ENCODE data around the gene TNFSF10. TPM values are rescaled to one million over a fixed set of nuclear protein-coding genes. Genes with fewer than 3 reads are reported as not detected.

Gene TNFSF10
- total and polyA plus RNA-seq, 9 of the 15 experiments (the other 6 are each of a cell fraction or from before 2014, with no cell fraction given): 0.07 to 1.3 (median 0.27) TPM; not detected in 1

DNA sequence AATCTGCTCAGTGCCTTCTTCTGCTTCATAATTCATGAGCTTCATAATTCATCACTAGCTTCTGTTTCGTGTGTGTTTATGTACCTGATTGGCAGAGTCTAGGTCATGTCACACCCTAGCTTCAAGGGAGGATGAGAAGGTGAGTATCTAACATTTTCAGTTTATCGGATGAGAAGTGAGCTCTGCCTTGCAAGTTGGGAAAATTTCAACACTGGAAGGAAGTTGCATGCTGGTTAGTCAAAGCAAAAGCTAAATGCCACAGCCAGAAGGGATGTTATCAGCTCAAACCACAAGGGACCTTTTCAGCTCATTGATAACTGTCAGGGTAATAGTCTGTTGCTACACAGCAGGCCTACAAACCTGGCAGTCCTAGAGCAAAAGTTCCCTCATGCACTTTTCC lies 7.3 kb upstream of the TNFSF10 start:
- H3K4me2 ChIP-seq (ENCODE audit: insufficient read depth, low read length): no peak overlapping the region
- H3K9me1 ChIP-seq (ENCODE audit: control insufficient read depth, insufficient read depth, low read length): no peaks in the 10 kb centered on the region
- H3K79me2 ChIP-seq (ENCODE audit: control insufficient read depth, insufficient read depth, low read length): no peaks in the 10 kb centered on the region
- WGBS (ENCODE audit: insufficient coverage, low coverage, missing lambda C conversion rate): 0% methylated on average over 2 of the region's 2 CpGs
- H3K27ac ChIP-seq (ENCODE audit: extremely low read depth, low read depth, low read length): no peak overlapping the region
- no peak overlapping the region for H2AFZ ChIP-seq (ENCODE audit: low read depth, low read length)
- DNase-seq (ENCODE audit: extremely low read depth in 1 of 4, low spot score in 3 of 4) (peak in 2 of 4 experiments; percentile 38 to 76), ATAC-seq (peak; percentile 85), FAIRE-seq (peak; percentile 86)
- H3K27me3 ChIP-seq (ENCODE audit: control insufficient read depth in 2 of 2, insufficient read depth in 2 of 2, low read length in 2 of 2): no peaks in the 10 kb centered on the region
- CTCF ChIA-PET (ENCODE audit: low intra/inter-chr PET ratio): no interaction called here
- BruUV-seq (replicated peaks): no TSS peak
- in situ Hi-C loops (cut with MboI) (no loop called here), intact Hi-C loops (cut with micrococcal nuclease) (no loop called here)
- H4K20me1 ChIP-seq (replicated peaks; ENCODE audit: control insufficient read depth, insufficient read depth, low read length): no peaks in the 10 kb centered on the region
- H3K4me3 ChIP-seq: no peak overlapping the region
- H3K9ac ChIP-seq (ENCODE audit: insufficient read depth in 1 of 2, low read depth in 2 of 2, low read length in 2 of 2): no peak overlapping the region
- peaks cover 0 to 13% of the 10 kb centered on the region in 2 experiments; a peak in 2 of 5 replicates for H3K4me1 ChIP-seq (replicated peaks in 1 of 2; ENCODE audit: control insufficient read depth in 2 of 2, insufficient read depth in 2 of 2, low read length in 2 of 2)
- H3K9me3 ChIP-seq (replicated peaks; ENCODE audit: control insufficient read depth, insufficient read depth, low read depth, low read length): no peaks in the 10 kb centered on the region
- POLR2A ChIA-PET: interaction anchor here (0.6 to 1.2 kb wide), 8 partner anchors 8 to 208 kb away, joined by 3 to 5 read pairs (median 4); no protein-coding TSS in a partner anchor
- H3K36me3 ChIP-seq (ENCODE audit: control insufficient read depth, insufficient read depth, low read length): no peaks in the 10 kb centered on the region
- TF ChIP-seq, protein P1, sequence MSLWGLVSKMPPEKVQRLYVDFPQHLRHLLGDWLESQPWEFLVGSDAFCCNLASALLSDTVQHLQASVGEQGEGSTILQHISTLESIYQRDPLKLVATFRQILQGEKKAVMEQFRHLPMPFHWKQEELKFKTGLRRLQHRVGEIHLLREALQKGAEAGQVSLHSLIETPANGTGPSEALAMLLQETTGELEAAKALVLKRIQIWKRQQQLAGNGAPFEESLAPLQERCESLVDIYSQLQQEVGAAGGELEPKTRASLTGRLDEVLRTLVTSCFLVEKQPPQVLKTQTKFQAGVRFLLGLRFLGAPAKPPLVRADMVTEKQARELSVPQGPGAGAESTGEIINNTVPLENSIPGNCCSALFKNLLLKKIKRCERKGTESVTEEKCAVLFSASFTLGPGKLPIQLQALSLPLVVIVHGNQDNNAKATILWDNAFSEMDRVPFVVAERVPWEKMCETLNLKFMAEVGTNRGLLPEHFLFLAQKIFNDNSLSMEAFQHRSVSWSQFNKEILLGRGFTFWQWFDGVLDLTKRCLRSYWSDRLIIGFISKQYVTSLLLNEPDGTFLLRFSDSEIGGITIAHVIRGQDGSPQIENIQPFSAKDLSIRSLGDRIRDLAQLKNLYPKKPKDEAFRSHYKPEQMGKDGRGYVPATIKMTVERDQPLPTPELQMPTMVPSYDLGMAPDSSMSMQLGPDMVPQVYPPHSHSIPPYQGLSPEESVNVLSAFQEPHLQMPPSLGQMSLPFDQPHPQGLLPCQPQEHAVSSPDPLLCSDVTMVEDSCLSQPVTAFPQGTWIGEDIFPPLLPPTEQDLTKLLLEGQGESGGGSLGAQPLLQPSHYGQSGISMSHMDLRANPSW (CRISPR knock-in tag; IDR thresholded peaks at IDR 0.05): no peak
- TF ChIP-seq SMAD3 (CRISPR knock-in tag; conservative IDR thresholded peaks at IDR 0.05) (no peak), ETS2 (tag; IDR thresholded peaks at IDR 0.05; ENCODE audit: borderline replicate concordance, poor library complexity, severe bottlenecking) (no peak), EHMT2 (IDR thresholded peaks at IDR 0.05) (no peak), KLF10 (CRISPR knock-in tag; IDR thresholded peaks at IDR 0.05) (no peak), ZFP36 (IDR thresholded peaks at IDR 0.05; ENCODE audit: low read depth, low read length, partially characterized antibody) (no peak), SUPT5H (IDR thresholded peaks at IDR 0.05) (no peak), ESRRB (CRISPR knock-in tag; IDR thresholded peaks at IDR 0.05; ENCODE audit: borderline replicate concordance) (no peak), ZNF134 (CRISPR knock-in tag; conservative IDR thresholded peaks at IDR 0.05) (no peak), ELF4 (CRISPR knock-in tag; IDR thresholded peaks at IDR 0.05) (no peak), MAFG (tag; conservative IDR thresholded peaks at IDR 0.05) (0 out of 2 replicates have a peak, but pooled peaks have one; percentile 3), LEF1 (IDR thresholded peaks at IDR 0.05) (peak; percentile 54; the same call in 1 of the 2 replicates), ZNF75A (CRISPR knock-in tag; IDR thresholded peaks at IDR 0.05) (no peak)
- TF ChIP-seq, protein P2, sequence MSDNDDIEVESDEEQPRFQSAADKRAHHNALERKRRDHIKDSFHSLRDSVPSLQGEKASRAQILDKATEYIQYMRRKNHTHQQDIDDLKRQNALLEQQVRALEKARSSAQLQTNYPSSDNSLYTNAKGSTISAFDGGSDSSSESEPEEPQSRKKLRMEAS (CRISPR knock-in tag; IDR thresholded peaks at IDR 0.05): no peak
- TF ChIP-seq, protein P3, sequence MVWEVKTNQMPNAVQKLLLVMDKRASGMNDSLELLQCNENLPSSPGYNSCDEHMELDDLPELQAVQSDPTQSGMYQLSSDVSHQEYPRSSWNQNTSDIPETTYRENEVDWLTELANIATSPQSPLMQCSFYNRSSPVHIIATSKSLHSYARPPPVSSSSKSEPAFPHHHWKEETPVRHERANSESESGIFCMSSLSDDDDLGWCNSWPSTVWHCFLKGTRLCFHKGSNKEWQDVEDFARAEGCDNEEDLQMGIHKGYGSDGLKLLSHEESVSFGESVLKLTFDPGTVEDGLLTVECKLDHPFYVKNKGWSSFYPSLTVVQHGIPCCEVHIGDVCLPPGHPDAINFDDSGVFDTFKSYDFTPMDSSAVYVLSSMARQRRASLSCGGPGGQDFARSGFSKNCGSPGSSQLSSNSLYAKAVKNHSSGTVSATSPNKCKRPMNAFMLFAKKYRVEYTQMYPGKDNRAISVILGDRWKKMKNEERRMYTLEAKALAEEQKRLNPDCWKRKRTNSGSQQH (CRISPR knock-in tag; IDR thresholded peaks at IDR 0.05): no peak
- TF ChIP-seq, protein P4, sequence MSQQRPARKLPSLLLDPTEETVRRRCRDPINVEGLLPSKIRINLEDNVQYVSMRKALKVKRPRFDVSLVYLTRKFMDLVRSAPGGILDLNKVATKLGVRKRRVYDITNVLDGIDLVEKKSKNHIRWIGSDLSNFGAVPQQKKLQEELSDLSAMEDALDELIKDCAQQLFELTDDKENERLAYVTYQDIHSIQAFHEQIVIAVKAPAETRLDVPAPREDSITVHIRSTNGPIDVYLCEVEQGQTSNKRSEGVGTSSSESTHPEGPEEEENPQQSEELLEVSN (IDR thresholded peaks at IDR 0.05; ENCODE audit: borderline replicate concordance in 1 of 2, extremely low read depth in 1 of 2, insufficient read depth in 1 of 2, insufficient read length in 1 of 2, low read depth in 1 of 2, low read length in 1 of 2, poor library complexity in 1 of 2, severe bottlenecking in 1 of 2): no peak
- TF ChIP-seq, protein P5, sequence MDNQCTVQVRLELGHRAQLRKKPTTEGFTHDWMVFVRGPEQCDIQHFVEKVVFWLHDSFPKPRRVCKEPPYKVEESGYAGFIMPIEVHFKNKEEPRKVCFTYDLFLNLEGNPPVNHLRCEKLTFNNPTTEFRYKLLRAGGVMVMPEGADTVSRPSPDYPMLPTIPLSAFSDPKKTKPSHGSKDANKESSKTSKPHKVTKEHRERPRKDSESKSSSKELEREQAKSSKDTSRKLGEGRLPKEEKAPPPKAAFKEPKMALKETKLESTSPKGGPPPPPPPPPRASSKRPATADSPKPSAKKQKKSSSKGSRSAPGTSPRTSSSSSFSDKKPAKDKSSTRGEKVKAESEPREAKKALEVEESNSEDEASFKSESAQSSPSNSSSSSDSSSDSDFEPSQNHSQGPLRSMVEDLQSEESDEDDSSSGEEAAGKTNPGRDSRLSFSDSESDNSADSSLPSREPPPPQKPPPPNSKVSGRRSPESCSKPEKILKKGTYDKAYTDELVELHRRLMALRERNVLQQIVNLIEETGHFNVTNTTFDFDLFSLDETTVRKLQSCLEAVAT (IDR thresholded peaks at IDR 0.05): 0 out of 4 replicates have a peak, but pooled peaks of 1 of the 2 experiments have one; percentile 72

Measured in K562 (cell line).